ENCODE data around the gene FAM161B.
"Not testable (repeated sequence)": the region's sequence is repeated elsewhere in the genome, so short reads cannot be mapped to it uniquely, and the experiment has no call there.

Gene FAM161B, protein sequence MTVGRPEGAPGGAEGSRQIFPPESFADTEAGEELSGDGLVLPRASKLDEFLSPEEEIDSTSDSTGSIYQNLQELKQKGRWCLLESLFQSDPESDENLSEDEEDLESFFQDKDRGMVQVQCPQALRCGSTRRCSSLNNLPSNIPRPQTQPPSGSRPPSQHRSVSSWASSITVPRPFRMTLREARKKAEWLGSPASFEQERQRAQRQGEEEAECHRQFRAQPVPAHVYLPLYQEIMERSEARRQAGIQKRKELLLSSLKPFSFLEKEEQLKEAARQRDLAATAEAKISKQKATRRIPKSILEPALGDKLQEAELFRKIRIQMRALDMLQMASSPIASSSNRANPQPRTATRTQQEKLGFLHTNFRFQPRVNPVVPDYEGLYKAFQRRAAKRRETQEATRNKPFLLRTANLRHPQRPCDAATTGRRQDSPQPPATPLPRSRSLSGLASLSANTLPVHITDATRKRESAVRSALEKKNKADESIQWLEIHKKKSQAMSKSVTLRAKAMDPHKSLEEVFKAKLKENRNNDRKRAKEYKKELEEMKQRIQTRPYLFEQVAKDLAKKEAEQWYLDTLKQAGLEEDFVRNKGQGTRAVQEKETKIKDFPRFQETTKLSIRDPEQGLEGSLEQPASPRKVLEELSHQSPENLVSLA

DNA sequence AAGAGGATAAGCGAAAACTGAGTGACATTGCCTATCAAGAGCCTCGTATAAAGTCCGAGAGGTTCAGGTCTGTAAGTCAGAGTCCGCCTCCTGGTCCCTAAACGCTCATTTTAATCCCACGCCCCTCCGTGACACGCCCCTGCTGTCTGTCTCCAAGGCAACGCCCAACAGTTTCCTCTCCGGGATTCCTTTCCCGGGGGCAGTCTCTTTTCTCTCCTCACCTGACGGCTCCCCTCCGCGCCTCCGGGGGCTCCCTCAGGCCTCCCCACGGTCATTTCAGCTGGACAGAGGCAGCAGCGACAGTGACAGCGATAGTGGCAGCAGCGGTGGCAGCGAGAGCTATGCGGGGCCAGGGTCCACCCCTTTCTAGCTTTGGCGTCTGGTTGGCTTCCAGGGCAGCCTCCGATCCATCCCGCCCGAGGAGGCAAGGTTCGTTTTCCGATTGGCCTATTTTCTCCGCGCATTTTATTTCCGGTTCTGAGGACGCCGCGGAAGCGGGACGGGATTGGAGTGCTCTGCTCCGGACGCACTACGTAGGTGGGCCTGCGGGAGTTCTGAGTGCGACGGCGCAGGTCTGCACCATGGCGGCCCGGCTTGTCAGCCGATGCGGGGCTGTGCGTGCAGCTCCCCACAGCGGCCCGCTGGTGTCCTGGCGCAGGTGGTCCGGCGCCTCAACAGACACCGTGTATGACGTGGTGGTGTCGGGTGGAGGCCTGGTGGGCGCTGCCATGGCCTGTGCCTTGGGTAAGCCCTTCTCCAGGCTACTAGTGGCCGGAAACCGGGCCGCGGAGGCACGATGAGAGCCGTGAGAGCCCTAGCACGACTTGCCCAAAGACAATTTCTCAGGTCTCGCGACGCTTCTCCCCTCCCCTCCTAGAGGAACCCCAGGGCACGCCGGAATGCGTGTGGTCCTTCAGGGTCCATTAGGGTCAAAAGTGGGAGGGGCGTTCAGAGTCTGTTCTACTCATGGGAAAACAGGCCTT, at the start of gene FAM161B, which contains the start of gene COQ6:
FAM161B (minus strand) TSS at position 343 of the 983 bp plus-strand sequence; CDS start at position 275, 68 bp downstream.
COQ6 (plus strand) TSS at position 551 of the 983 bp plus-strand sequence; CDS start at position 582, 31 bp downstream.
- DNase-seq, result peak; percentile 99

DNA sequence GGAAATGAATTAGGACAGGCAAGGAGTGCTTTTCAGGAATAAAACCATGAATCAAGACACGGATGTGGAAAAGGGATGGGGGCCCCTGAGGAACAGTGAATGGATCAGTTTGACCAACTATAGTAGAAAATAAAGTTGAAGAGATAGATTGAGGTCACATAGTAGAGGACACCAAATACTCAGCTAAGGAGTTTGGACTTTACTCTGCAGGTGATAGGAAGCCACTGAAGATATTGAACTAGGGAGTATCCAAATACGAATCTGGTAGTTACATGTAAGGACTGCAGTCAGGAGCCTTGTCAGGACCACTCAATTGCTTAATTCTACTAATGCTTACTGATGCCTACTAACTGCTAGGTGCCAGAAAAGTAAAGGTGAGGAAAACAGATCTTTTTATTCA, 48.8 kb upstream of the FAM161B start:
- DNase-seq, result no peak

DNA sequence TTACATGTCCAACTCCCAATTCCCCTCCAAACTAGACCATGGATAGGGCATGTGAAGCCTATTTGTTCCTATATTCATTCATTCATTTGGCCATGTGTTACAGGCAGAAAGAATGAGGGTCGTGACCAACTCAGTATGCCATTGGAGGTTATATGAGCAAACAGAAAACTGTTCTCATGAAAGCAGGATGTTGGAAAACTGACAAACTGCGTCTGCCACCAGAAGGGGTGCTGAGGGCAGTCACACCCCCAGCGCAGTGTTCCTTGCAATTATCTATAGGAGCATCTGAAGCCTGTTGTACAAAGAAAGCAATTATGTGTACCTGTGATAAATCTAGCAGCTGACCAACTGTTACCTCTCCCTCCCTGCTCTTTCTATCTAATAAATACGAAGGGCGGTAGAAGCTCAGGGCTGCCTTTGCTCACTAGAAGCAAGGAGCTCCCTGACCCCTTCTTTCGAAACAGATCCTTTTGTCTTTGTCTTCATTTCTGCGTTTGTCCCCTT, 48.1 kb upstream of the FAM161B start:
- no peak for DNase-seq

DNA sequence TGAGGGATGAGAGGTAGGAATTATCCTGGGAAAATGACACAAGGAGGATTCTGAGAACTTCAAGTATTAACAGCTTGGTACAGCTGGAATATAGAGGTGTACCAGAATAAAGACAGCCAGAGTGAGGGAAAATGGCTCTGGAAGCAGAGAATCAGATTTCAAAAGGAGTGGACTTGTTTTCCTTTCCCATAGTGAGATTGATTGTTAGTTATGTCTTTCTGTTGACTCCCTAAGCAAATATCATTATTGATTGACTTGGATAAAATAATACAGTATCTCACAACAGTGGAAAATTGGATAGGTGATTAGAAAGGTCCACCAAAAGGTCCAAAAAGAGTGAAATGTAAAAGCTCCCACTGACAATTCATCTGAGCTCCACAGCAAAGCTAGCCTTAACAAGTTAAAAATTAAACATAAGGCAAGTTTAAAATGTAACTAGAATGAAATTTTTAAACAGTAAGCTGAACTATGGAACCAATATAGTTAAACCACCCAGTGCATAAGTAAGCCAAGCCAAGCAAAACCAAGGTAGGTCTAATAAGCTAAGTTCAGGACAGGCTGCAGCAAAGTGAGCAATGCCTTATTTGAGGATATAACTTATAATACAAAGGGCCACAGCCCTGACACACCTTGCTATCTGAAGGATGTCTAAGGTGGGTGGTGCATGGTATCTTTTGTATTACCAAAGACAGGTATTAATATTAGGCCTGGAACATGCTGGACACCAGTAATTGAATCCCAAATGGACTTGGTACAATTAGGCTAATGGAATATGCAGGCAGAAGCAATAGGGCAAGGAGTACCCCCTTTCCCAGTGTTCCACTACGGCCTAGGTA, 47.4 kb upstream of the FAM161B start:
- no peak for DNase-seq

DNA sequence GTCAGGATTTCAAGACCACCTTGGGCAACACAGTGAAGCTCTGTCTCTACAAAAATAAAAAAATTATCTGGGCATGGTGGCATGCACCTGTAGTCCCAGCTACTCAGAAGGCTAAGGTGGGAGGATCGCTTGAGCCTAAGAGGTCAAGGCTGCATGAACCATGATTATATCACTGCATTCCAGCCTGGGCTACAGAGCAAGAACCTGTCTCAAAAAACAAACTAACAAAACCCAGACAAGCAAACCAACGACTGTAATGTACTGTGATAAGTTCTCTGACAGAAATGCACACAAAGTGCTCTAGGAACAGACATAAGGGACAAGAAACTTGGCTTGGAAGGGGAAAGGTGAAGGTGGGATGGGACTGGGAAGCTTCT, 46.8 kb upstream of the FAM161B start:
- DNase-seq, result no peak

DNA sequence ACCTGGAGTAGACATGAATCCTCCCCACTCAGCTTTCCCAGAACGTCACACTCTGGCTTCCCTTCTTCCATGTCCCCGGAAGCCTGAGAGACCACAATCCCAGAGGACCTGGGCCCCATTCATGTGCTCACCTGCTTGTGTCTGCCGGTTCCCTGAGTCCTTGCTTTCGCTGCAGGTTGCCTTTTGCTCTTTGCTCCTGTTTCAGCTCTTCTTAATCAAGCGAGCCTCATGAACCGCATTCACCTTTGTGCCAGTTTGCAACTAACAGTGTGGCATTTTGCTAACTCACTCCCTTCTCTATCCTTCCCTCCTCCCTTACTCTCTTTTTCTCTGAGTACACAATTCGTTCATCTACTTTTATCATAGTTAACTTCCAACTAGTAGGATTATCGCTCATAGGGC, 46.1 kb upstream of the FAM161B start:
- DNase-seq, result no peak

DNA sequence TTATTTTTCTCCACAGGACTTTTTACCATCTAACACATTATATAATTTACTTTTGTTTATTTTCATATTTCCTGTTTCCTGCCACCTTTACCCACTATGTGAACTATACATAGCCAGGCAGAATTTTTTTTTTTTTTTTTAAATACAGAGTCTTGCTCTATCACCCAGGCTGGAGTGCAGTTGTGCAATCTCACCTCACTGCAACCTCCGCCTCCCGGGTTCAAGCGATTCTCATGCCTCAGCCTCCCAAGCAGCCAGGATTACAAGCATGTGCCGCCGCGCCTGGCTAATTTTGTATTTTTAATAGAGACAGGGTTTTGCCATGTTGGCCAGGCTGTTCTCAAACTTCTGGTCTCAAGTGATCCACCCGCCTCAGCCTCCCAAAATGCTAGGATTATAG, 45.0 kb upstream of the FAM161B start:
- not testable (repeated sequence) for DNase-seq

DNA sequence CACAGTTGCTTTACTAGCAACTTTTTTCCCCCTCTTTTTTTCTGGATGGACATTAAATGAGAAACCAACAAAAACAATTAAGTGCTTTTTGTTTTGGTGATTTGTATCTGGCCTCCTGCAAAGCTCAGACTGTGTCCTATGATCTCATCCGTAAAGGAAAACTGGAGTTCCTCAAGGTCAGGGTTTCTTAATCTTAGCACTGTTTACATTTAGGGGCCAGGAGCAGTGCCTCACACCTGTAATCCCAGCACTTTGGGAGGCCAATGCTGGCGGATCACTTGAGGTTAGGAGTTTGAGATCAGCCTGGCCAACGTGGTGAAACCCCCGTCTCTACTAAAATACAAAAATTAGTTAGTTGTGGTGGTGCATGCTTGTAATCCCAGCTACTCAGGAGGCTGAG, 41.2 kb upstream of the FAM161B start:
- no peak for DNase-seq

DNA sequence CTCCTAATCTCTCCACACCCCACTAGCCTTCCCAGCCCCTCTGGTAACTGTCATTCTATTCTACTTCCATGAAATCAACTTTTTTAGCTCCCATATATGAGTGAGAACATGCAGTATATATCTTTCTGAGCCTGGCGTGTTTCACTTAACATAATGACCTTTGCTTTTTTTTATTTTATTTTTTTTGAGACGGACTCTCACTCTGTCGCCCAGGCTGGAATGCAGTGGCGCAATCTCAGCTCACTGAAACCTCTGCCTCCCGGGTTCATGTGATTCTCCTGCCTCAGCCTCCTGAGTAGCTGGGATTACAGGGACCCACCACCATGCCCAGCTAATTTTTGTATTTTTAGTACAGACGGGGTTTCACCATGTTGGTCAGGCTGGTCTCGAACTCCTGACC, 38.8 kb upstream of the FAM161B start:
- not testable (repeated sequence) for DNase-seq

DNA sequence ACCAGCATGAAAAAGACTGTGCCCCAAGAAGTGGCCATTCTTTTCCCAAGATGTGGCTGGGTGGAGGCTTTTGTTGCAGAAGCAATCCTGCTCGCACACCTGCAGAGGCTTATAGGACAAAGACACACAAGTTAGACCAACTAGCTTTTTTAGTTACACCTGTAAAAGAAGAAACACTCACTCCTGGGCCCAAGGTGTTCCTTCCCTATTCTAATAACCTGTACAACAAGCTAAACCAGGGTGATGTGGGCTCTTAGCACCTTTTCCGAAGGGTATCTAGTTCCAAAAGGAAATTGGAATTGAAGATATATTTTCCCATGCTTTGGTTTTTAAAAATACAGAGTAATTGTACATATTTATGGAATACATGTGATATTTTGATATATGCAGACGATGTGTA, 38.2 kb upstream of the FAM161B start:
- DNase-seq, result no peak

DNA sequence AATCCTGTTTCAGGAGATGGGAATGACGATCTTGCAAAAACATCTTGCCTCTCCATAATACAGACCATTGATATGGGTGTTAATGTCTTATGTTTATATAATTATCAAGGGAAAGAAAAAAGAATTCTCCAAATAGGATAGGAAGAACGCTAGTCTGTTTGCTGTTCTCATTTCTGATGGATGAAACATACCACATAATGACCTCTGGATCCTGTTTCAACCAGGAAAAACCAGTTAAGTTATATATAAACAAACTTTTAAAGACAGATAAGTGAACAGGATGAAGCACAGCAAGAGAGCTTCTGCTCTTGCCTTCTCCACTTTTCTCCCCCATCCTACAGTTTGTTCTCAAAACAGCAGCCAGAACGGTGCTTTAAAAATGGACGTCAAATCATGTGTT, 28.0 kb upstream of the FAM161B start:
- no peak for DNase-seq

DNA sequence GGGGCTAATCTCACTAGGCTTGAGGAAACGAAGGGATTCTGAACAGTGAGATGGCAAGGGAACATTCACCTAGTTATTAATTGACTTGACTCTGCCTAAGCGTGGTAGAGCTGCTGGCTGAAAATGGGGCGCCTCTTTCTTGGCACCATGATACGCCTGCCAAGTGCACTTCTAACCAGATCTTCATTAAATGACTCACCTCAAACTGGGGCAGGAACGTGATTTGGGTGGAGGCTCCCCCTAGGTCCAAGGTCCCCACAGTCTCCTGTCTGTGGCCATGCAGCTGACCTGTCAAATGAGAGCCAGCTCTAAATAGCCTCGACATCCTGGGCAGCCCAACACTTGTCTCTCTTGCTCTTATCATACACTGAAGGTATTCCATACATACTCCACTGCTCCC, 26.2 kb upstream of the FAM161B start:
- no peak for DNase-seq

DNA sequence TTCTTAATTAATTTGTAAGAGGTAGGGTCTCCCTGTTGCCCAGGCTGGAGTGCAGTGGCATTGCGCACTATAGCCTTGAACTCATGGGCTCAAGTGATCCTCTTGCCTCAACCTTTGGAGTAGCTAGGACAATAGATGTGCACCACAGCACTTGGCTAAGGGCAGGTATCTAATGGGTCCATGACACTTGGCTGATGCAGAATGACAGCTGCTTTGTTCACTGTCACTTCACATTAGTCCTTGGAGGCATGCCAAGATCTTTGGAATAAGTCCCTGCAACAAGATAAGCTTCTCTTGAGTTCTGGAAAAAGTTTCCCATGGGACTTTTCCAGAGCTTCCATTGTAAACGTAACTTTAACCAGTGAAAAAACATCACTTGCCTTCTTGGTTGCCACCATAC, 23.6 kb upstream of the FAM161B start:
- no peak for DNase-seq

DNA sequence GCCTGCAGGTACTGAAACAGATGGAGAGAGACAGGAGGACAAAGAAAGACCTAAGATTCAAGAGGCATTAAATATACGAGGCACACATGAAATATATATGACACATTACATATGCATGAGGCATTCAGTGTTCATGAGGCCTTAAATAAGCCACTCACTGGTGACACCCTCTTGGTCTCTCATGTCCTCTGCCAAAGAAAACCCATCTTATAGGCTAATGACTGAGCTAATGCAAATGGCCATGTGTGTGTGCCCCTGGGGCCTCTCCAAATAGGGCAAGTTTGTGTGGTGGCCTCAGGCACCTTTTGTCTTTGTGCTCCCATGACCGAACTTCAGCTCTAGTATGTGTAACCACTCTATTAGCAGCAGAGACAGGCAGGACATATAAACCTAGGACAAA, 19.0 kb upstream of the FAM161B start:
- no peak for DNase-seq

DNA sequence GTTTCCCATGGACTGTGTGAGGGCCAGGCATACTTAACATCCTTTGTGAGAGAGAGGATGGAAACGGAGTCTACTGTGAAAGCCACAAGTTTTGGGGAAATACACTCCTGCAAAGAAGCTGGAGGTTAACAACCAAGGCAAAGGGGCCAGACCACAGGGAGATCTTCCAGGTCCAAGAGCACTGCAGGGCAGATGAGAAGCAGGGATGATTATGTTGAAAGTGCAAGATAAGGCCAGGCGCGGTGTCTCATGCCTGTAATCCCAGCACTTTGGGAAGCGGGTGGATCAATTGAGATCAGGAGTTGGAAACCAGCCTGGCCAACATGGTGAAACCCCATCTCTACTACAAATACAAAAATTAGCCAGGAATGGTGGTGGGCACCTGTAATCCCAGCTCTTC, 15.3 kb upstream of the FAM161B start:
- no peak for DNase-seq

DNA sequence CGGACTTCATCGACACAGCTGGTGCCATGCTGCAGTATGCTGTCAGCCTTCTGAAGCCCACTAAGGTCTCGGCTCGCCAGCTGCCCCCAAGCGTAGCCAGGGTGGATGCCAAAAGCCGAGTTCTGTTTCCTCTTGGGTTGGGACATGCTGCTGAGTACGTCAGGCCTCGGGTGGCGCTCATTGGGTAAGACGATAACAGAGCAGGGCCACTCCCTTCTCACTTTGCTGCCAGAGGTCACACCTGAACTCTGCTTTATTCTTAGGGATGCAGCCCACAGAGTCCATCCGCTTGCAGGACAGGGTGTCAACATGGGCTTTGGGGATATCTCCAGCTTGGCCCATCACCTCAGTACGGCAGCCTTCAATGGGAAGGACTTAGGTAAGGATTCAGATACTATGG, 11.3 kb upstream of the FAM161B start:
- DNase-seq, result no peak

DNA sequence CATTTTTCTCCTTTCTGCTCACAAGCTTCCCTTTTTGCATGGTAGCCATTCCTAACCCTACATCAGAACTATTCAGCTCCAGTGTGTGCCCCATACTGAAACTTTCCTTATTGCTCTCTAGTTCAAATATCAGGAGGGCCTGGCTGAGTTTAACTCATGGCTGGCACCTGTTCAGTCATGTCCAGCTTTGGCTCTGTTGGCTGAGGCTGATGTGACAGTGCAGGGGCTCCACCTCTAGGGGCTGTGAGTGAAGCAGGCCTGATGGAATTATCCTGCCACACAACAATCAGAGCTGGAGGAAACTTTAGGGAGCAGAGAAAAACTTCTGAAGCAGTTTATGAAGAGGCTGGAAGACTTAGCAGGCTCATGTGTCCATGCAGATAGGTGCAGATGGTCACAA, 8.7 kb upstream of the FAM161B start:
- DNase-seq, result no peak

DNA sequence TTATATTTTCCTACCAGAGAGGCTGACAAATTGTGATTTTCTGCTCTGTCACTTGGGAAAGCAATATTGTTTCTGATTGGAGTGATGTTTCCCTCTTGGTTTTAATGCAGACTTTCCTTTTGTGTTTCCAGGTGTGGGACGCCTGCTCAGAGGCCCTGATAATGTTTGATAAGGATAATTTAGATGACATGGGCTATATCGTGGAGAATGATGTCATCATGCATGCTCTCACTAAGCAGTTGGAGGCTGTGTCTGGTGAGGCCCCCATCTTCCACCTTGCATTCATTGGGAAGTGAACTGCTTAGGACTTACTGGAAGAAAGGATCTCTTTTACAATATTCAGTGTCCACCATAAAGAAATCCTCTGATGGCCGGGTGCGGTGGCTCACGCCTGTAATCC, 5.8 kb upstream of the FAM161B start:
- DNase-seq, result no peak

DNA sequence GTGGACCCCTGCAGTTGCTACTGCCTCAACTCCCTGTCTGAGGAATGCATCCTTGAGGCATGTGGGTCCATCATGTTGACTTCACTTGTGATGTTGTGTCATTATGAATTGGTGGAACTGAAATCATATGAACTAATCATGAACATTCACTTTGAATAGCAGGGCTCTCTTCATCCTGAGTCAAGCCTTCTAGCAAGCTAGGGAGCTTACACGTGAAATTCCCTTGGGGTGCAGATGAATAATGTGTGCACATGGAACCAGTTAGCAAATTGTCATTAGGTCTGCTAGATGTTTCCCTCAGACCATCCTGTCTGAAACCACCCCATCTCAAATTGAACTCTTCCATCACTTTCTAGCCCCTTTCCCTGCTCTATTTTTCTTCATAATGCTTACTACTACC, 3.8 kb upstream of the FAM161B start:
- DNase-seq, result no peak

DNA sequence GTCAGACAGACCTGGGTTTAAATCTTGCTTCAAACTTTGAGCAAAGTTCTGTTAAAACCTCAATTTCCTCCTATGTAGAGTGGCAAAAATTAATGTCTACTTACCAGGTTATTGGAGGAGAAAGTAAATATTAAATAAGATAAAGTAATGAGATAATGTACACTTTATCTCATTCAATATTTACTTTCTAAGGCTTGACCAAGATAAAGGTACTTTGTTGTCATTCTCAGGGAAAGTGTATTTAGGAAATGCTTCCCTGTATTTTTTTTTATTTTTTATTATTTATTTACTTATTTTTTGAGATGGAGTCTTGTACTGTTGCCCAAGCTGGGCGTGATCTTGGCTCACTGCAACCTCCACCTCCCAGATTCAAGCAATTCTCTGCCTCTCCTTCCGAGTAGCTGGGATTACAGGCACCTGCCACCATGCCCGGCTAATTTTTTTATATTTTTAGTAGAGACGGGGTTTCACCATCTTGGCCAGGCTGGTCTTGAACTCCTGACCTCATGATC, 4.7 kb downstream of the FAM161B start:
- no peak for DNase-seq

DNA sequence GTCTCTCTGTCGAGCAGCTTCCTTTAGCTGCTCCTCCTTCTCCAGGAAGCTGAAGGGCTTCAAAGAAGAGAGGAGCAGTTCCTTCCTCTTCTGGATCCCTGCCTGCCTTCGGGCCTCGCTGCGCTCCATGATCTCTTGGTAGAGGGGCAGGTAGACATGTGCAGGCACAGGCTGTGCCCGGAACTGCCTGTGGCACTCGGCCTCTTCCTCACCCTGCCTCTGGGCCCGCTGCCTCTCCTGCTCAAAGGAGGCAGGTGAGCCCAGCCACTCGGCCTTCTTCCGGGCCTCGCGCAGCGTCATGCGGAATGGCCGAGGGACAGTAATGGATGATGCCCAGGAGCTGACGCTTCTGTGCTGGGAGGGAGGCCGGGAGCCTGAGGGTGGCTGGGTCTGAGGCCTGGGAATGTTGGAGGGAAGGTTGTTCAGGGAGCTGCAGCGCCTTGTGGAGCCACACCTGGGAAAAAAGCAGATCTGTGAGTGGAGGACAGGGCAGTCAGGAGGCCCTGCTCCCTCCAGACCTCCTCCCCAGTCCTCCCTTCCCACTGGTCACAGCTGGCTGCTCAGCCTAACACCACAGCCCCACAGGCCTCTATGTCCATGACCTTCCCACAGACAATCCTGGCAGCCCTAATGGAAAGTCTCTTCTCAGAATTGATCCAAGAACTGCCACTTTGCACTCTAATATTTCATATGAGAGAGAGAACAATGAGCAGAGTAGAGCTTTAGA, 5.3 kb downstream of the FAM161B start:
- DNase-seq, result no peak
